Measurements from ENCODE around the gene EDN2.

The EDN2 gene

GRCh38 chr1:41437011-41437355, 47.5 kb downstream of the EDN2 start:
- DNase-seq (ENCODE audit: low spot score): no peak

GRCh38 chr1:41436281-41437010, 48.0 kb downstream of the EDN2 start:
- no peak for DNase-seq (ENCODE audit: low spot score)

- DNase-seq (ENCODE audit: low spot score): no peak
Observed at GRCh38 chr1:41435570-41436178, 48.8 kb downstream of the EDN2 start.

GRCh38 chr1:41434748-41435449, 49.6 kb downstream of the EDN2 start:
- DNase-seq (ENCODE audit: low spot score): no peak

GRCh38 chr1:41434306-41434705, 50.2 kb downstream of the EDN2 start:
- no peak for DNase-seq (ENCODE audit: low spot score)

- DNase-seq (ENCODE audit: low spot score): no peak
Observed at GRCh38 chr1:41433501-41433900, 51.0 kb downstream of the EDN2 start.

GRCh38 chr1:41432481-41433280, 51.8 kb downstream of the EDN2 start:
- DNase-seq (ENCODE audit: low spot score): peak; percentile 94

- no peak for DNase-seq (ENCODE audit: low spot score)
Observed at GRCh38 chr1:41431490-41432350, 52.8 kb downstream of the EDN2 start.

- DNase-seq (ENCODE audit: low spot score): no peak
Observed at GRCh38 chr1:41430582-41430981, 53.9 kb downstream of the EDN2 start.

GRCh38 chr1:41430069-41430468, 54.4 kb downstream of the EDN2 start:
- DNase-seq (ENCODE audit: low spot score): no peak

GRCh38 chr1:41429641-41430035, 54.8 kb downstream of the EDN2 start:
- DNase-seq (ENCODE audit: low spot score): no peak

Data from COLO829 (cell line).